Smooth muscle cell (in vitro differentiated cells): ENCODE data around the gene HDAC7. TPM values are rescaled to one million over a fixed set of nuclear protein-coding genes. Genes with fewer than 3 reads are reported as not detected.
"Not testable (repeated sequence)": the region's sequence is repeated elsewhere in the genome, so short reads cannot be mapped to it uniquely, and the experiment has no call there.

Source experiments
- DNase-seq: peaks from one replicate; lab custom pipeline; 2025; ENCODE audit not compliant: unreplicated experiment; lab: John Stamatoyannopoulos, UW
- H2AFZ ChIP-seq: fragments of 200-600 bp; sonication (generic); 2 replicates; pipeline ENCODE4 v1.6.0; 2016; ENCODE audit warnings: antibody characterized with exemption, low read depth, mild to moderate bottlenecking
- H3F3A ChIP-seq: fragments of 200-600 bp; sonication (generic); 2 replicates; pipeline ENCODE4 v1.6.0; 2017; ENCODE audit warnings: antibody characterized with exemption, low read depth
- H3K27ac ChIP-seq: fragments of 200-600 bp; sonication (generic); 2 replicates; pipeline ENCODE4 v1.5.1; 2016; ENCODE audit warnings: low read depth, mild to moderate bottlenecking
- H3K27me3 ChIP-seq: fragments of 200-600 bp; sonication (generic); 2 replicates; pipeline ENCODE4 v1.6.1; 2016; ENCODE audit warnings: low read depth, mild to moderate bottlenecking
- H3K36me3 ChIP-seq: fragments of 200-600 bp; sonication (generic); 2 replicates; pipeline ENCODE4 v1.5.1; 2016; ENCODE audit warnings: low read depth
- H3K4me1 ChIP-seq: fragments of 200-600 bp; sonication (generic); 2 replicates; pipeline ENCODE4 v1.5.1; 2016; ENCODE audit warnings: low read depth
- H3K4me2 ChIP-seq: fragments of 200-600 bp; sonication (generic); 2 replicates; pipeline ENCODE4 v1.6.0; 2016; ENCODE audit warnings: mild to moderate bottlenecking
- H3K4me3 ChIP-seq: fragments of 200-600 bp; sonication (generic); 2 replicates; pipeline ENCODE4 v1.5.1; 2016; ENCODE audit warnings: mild to moderate bottlenecking
- H3K79me2 ChIP-seq: fragments of 200-600 bp; sonication (generic); 2 replicates; pipeline ENCODE4 v1.6.0; 2016; ENCODE audit warnings: low read depth, mild to moderate bottlenecking
- H3K9ac ChIP-seq: fragments of 200-600 bp; sonication (generic); 2 replicates; pipeline ENCODE4 v1.6.0; 2016; ENCODE audit warnings: low read depth
- H3K9me3 ChIP-seq: fragments of 200-600 bp; sonication (generic); replicated peaks from 2 replicates; pipeline ENCODE4 v1.5.1; 2016; ENCODE audit warnings: low read depth
- H4K20me1 ChIP-seq: fragments of 200-600 bp; sonication (generic); 2 replicates; pipeline ENCODE4 v1.6.0; 2016; ENCODE audit warnings: low read depth
- WGBS: methylation state at CpG from one replicate; pipeline ENCODE4 v1.1.7; 2016; ENCODE audit warnings: low lambda C conversion rate; 5-methylcytosine and 5-hydroxymethylcytosine counted together
- polyA plus RNA-seq: library from polyadenylated mRNA; unstranded; fragments of >200 nt; fragmentation: Nextera tagmentation; extraction: Ambion mirVana; gene quantifications from 2 replicates; pipeline ENCODE4 v1.2.1, GENCODE V29; 2016
- total RNA-seq: library from RNA; depleted of rRNA; stranded (reverse); fragments of >200 nt; gene quantifications from 2 replicates; pipeline ENCODE4 v1.2.3, GENCODE V29; 2014
- TF ChIP-seq, protein P1 (sequence below): fragments of 200-600 bp; sonication (generic); IDR thresholded peaks from 2 replicates; pipeline ENCODE4 v1.5.1; 2017; ENCODE audit warnings: borderline replicate concordance, mild to moderate bottlenecking, antibody characterized with exemption; ENCODE audit not compliant: insufficient read depth, poor library complexity, severe bottlenecking

The HDAC7 gene
- total and polyA plus RNA-seq, 2 experiments from 2014 or later: 24.1 to 32.4 TPM

- Histone ChIP-seq H4K20me1 (no peaks in the 10 kb centered on the region), H3K4me2 (peak overlapping the region; percentile 24), H3K27me3 (no peaks in the 10 kb centered on the region), H3K79me2 (no peaks in the 10 kb centered on the region), H3F3A (peaks cover 7% of the 10 kb centered on the region), H3K9ac (no peak overlapping the region), H2AFZ (no peak overlapping the region), H3K4me3 (no peak overlapping the region), H3K27ac (no peak overlapping the region), H3K9me3 (no peaks in the 10 kb centered on the region), H3K36me3 (no peaks in the 10 kb centered on the region), H3K4me1 (peaks cover 8% of the 10 kb centered on the region)
- TF ChIP-seq, protein P1, sequence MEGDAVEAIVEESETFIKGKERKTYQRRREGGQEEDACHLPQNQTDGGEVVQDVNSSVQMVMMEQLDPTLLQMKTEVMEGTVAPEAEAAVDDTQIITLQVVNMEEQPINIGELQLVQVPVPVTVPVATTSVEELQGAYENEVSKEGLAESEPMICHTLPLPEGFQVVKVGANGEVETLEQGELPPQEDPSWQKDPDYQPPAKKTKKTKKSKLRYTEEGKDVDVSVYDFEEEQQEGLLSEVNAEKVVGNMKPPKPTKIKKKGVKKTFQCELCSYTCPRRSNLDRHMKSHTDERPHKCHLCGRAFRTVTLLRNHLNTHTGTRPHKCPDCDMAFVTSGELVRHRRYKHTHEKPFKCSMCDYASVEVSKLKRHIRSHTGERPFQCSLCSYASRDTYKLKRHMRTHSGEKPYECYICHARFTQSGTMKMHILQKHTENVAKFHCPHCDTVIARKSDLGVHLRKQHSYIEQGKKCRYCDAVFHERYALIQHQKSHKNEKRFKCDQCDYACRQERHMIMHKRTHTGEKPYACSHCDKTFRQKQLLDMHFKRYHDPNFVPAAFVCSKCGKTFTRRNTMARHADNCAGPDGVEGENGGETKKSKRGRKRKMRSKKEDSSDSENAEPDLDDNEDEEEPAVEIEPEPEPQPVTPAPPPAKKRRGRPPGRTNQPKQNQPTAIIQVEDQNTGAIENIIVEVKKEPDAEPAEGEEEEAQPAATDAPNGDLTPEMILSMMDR: no peak
- WGBS: 64% methylated on average over 25 of the region's 25 CpGs
- DNase-seq: no peak
These were observed 23.7 kb upstream of the HDAC7 start for GRCh38 chr12:47843226-47843980.

- H3K4me2 ChIP-seq: peak overlapping the region; percentile 24
- not testable (repeated sequence) for H3K4me3 ChIP-seq, H3K79me2 ChIP-seq, H3K4me1 ChIP-seq, H3K27me3 ChIP-seq, H3F3A ChIP-seq, DNase-seq, H3K27ac ChIP-seq, H4K20me1 ChIP-seq, H3K9ac ChIP-seq, H3K9me3 ChIP-seq, H2AFZ ChIP-seq, H3K36me3 ChIP-seq
- WGBS: 88% methylated on average over 12 of the region's 12 CpGs
These were observed 22.8 kb upstream of the HDAC7 start for GRCh38 chr12:47842543-47842942.

DNA sequence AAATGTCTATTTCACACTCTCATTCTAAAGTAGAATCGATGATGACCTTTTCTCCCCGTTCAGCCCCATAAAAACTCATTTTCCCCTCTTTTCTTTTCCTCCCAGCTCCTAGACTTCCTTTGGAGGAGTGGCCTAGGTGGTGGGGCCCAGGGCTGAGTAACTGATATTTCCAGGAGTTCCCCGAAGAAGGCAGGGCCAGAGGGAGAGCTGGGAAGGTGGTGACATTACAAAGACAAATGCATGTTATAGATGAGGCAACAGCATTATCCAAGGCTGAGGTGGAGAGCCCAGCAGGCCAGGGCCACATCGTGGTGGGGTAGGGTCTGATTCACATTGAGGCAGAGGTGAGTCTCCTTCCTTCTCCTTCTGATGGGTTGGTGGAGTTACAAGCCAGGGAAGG, 22.2 kb upstream of the HDAC7 start:
- 51% methylated on average over 4 of the region's 4 CpGs for WGBS
- DNase-seq: no peak
- TF ChIP-seq, protein P1: no peak
- Histone ChIP-seq H3K4me2 (peak overlapping the region; percentile 69), H3K4me3 (no peak overlapping the region), H3F3A (peaks cover 7% of the 10 kb centered on the region), H3K27me3 (no peaks in the 10 kb centered on the region), H3K79me2 (no peaks in the 10 kb centered on the region), H3K4me1 (peaks cover 8% of the 10 kb centered on the region), H3K9ac (no peak overlapping the region), H3K9me3 (no peaks in the 10 kb centered on the region), H4K20me1 (no peaks in the 10 kb centered on the region), H3K36me3 (no peaks in the 10 kb centered on the region), H2AFZ (no peak overlapping the region), H3K27ac (peak overlapping the region; percentile 76)

DNA sequence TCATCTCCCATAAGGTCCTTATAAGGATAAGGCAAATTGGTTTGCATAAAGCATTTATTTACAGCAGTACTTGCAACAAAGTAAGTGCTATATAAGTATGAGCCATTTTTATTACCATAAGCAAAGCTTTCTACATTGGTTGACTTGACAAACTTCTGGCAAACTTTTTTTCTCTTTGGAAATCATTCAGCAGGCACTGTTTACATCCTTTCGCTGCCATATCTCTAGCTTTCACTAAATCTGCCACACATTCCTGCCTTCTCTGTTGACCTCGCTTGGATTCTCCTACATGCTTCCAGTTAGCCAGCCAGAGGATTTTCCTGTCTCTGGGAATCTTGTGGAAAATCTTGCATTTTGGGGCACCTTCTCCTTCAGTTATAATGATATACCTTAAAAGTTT, 21.8 kb upstream of the HDAC7 start:
- Histone ChIP-seq H3K4me3 (no peak overlapping the region), H4K20me1 (no peaks in the 10 kb centered on the region), H3F3A (peaks cover 7% of the 10 kb centered on the region), H3K4me2 (peak overlapping the region; percentile 69), H3K9me3 (no peaks in the 10 kb centered on the region), H3K4me1 (peaks cover 8% of the 10 kb centered on the region), H3K9ac (no peak overlapping the region), H3K27me3 (no peaks in the 10 kb centered on the region), H3K27ac (peak overlapping the region; percentile 76), H3K79me2 (no peaks in the 10 kb centered on the region), H3K36me3 (no peaks in the 10 kb centered on the region), H2AFZ (no peak overlapping the region)
- 22% methylated on average over 2 of the region's 2 CpGs for WGBS
- DNase-seq: no peak
- TF ChIP-seq, protein P1: no peak
